Lung (tissue), 12 donors: ENCODE measurements around the gene IPO11. TPM values are rescaled to one million over a fixed set of nuclear protein-coding genes. Genes with fewer than 3 reads are reported as not detected.

Source experiments
- ATAC-seq: fragments of 200-7000 bp; cut with Tn5 transposase; one replicate; pipeline ENCODE4 v1.9.1; 2020; ENCODE audit warnings: moderate number of reproducible peaks; ENCODE audit not compliant: insufficient read depth, low FRiP score
- DNase-seq, 3 donors: peaks; one replicate each; pipeline ENCODE4 v3.0.0-alpha.2; 2013 to 2017
- H3K27ac ChIP-seq, 2 donors: one replicate each; pipeline ENCODE4 v1.5.1; 2013; ENCODE audit warnings: mild to moderate bottlenecking in 2 of 2, moderate library complexity in 2 of 2, control low read depth in 1 of 2, inconsistent platforms in 1 of 2, low read depth in 1 of 2, low read length in 1 of 2
- H3K27me3 ChIP-seq, 3 donors: one replicate each; pipeline ENCODE4 v1.5.1; 2013; ENCODE audit warnings: low read length in 2 of 3; ENCODE audit not compliant: control insufficient read depth in 3 of 3, insufficient read depth in 3 of 3
- H3K36me3 ChIP-seq, 4 donors: one replicate each; pipeline ENCODE4 v1.5.1; 2013; ENCODE audit warnings: low read length in 4 of 4, mild to moderate bottlenecking in 1 of 4, moderate library complexity in 1 of 4; ENCODE audit not compliant: control insufficient read depth in 4 of 4, insufficient read depth in 4 of 4
- H3K4me1 ChIP-seq, 5 donors: one replicate each; pipeline ENCODE4 v1.5.1; 2013; ENCODE audit warnings: low read length in 5 of 5, mild to moderate bottlenecking in 2 of 5, moderate library complexity in 1 of 5; ENCODE audit not compliant: control insufficient read depth in 5 of 5, insufficient read depth in 5 of 5
- H3K4me3 ChIP-seq: one replicate; pipeline ENCODE4 v1.5.1; 2013; ENCODE audit warnings: mild to moderate bottlenecking, control low read depth, moderate library complexity
- H3K9ac ChIP-seq, 2 donors: one replicate each; pipeline ENCODE4 v1.5.1; 2013; ENCODE audit warnings: low read length in 2 of 2, control low read depth in 1 of 2; ENCODE audit not compliant: insufficient read depth in 1 of 2
- H3K9me3 ChIP-seq, 4 donors: one replicate each; pipeline ENCODE4 v1.5.1; 2013; ENCODE audit warnings: low read length in 3 of 4, mild to moderate bottlenecking in 1 of 4, moderate library complexity in 1 of 4; ENCODE audit not compliant: control insufficient read depth in 4 of 4, insufficient read depth in 3 of 4
- WGBS, 2 donors: extraction: QIAGEN DNeasy Blood & Tissue Kit; methylation state at CpG; one replicate each; pipeline ENCODE4 v1.1.7; 2013; 5-methylcytosine and 5-hydroxymethylcytosine counted together
- polyA plus RNA-seq, 2 donors: library from polyadenylated mRNA; stranded (reverse); fragments of 200-250 nt; gene quantifications; one replicate each; pipeline ENCODE4 v1.2.1, GENCODE V29; 2013
- total RNA-seq, 2 donors: library from RNA; depleted of rRNA in 1 of 2; stranded (reverse); fragments of >200 nt in 1 of 2; gene quantifications; one replicate each; pipeline ENCODE4 v1.2.1, GENCODE V29; 2014 to 2021
- TF ChIP-seq, protein P1 (sequence below): IDR thresholded peaks from 2 replicates; pipeline ENCODE4 v1.5.1; 2012; ENCODE audit warnings: mild to moderate bottlenecking; ENCODE audit errors: control extremely low read depth, extremely low read depth
- donor health status: control.
- donor health status: control.
- donor health status: Bipolar disorder and iron deficiency.
- donor health status: healthy.
- donor health status: DM: yes; HTN: yes; CAD: no.

The IPO11 gene
- total and polyA plus RNA-seq, 4 donors: 7.2 to 46.6 (median 25.5) TPM

DNA sequence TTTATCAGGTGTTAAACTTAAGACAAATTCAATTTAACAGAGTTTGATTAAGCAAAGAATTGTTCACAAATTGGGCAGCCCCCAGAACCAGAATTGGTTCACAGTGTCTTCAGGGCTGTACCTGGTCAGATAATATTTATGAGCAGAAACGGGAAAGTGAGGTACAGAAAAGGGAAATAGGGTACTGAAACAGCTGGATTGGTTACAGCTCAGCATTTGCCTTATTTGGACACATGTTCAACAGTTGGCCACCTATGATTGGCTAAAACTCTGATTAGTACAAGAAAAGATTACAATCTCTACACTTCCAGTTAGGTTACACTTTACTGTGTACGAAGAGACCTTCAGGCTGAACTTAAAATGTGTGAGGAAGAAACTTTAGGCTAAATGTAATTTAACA, 184.8 kb downstream of the IPO11 start:
- ATAC-seq (no peak), DNase-seq (no peak)
- Histone ChIP-seq H3K4me1 (no peaks in the 10 kb centered on the region), H3K9me3 (no peaks in the 10 kb centered on the region), H3K27ac (no peak overlapping the region), H3K4me3 (no peak overlapping the region), H3K36me3 (peaks cover 3 to 5% (median 4%) of the 10 kb centered on the region in 4 donors), H3K9ac (no peak overlapping the region), H3K27me3 (no peaks in the 10 kb centered on the region)
- 85 to 89% methylated on average over 2 of the region's 2 CpGs for WGBS, 2 donors
- TF ChIP-seq, protein P1, sequence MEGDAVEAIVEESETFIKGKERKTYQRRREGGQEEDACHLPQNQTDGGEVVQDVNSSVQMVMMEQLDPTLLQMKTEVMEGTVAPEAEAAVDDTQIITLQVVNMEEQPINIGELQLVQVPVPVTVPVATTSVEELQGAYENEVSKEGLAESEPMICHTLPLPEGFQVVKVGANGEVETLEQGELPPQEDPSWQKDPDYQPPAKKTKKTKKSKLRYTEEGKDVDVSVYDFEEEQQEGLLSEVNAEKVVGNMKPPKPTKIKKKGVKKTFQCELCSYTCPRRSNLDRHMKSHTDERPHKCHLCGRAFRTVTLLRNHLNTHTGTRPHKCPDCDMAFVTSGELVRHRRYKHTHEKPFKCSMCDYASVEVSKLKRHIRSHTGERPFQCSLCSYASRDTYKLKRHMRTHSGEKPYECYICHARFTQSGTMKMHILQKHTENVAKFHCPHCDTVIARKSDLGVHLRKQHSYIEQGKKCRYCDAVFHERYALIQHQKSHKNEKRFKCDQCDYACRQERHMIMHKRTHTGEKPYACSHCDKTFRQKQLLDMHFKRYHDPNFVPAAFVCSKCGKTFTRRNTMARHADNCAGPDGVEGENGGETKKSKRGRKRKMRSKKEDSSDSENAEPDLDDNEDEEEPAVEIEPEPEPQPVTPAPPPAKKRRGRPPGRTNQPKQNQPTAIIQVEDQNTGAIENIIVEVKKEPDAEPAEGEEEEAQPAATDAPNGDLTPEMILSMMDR: no peak

DNA sequence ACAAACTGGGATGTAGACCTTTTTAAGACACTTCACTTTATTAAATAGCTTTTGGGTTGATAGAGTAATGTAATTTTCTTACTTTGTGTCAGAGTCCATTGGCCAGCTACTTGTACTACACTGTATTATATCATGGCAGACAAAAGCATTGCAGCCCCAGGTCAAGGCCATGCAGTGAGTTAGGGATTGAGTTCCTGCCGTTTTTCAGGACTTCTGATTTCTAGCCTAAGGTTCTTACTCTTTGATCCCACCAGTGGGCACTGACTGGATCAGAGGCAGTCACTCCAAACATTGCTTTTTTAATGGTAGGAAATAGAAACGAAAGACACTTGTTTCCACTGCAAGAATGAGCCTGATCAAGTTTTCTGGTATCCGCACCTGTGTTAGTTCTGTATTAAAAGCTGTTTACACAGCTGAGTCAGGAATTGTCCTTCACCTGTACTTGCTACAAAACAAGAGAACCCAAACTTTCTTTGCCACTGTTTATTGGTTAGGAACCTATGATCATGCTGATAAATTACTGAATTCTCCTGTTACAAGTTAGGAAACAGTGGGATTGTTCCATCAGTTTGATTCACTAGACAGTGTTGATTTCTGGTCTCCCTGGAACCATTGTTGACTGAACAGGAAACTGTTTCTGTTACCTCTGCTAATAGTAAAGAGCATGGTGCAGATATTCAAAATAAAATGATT, 188.1 kb downstream of the IPO11 start:
- WGBS, 2 donors: 69 to 88% methylated on average over 3 of the region's 3 CpGs
- ATAC-seq: no peak
- H3K9ac ChIP-seq: no peak overlapping the region
- no peak overlapping the region for H3K27ac ChIP-seq
- H3K36me3 ChIP-seq: peaks cover 0 to 6% (median 2%) of the 10 kb centered on the region in 4 donors
- TF ChIP-seq, protein P1: no peak
- no peaks in the 10 kb centered on the region for H3K27me3 ChIP-seq
- H3K9me3 ChIP-seq: no peaks in the 10 kb centered on the region
- no peak overlapping the region for H3K4me3 ChIP-seq
- DNase-seq: peak in 1 of 3 donors; percentile 20
- H3K4me1 ChIP-seq: no peaks in the 10 kb centered on the region

DNA sequence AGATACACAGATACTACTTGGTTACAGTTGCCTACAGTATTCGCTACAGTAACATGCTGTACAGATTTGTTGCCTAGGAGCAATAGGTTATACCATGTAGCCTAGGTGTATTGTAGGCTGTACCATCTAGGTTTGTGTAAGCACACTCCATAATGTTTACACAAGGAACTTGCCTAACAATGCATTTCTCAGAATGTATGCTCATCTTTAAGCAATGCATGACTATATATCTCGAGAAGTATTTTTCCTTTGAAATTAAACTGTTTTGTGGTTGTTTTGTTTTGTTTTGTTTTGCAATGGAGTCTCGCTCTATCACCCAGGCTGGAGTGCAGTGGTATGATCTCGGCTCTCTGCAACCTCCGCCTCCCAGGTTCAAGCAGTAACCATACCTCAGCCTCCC, 191.4 kb downstream of the IPO11 start:
- Histone ChIP-seq H3K4me3 (no peak overlapping the region), H3K27ac (no peak overlapping the region), H3K27me3 (no peaks in the 10 kb centered on the region), H3K4me1 (no peaks in the 10 kb centered on the region), H3K9ac (no peak overlapping the region), H3K36me3 (peaks cover 0 to 6% (median 2%) of the 10 kb centered on the region in 4 donors), H3K9me3 (no peaks in the 10 kb centered on the region)
- WGBS, 2 donors: 98% methylated on average over 5 of the region's 5 CpGs
- no peak for ATAC-seq
- DNase-seq: no peak
- TF ChIP-seq, protein P1: no peak

DNA sequence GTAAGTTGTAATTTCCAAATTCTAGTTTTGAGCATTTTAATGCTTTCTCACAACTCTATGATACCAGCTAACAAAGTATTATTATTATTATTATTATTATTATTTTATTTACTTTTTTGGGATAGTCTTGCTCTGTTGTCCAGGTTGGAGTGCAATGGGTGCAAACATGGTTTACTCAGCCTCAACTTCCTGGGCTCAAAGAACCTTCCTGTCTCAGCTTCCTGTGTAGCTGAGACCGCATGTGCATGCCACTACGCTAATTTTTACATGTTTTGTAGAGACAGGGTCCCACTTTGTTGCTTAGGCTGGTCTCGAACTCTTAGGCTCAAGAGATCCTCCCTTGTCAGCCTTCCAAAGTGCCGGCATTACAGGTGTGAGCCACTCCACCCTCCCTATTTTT, 193.1 kb downstream of the IPO11 start:
- no peaks in the 10 kb centered on the region for H3K4me1 ChIP-seq
- ATAC-seq (no peak), DNase-seq (no peak)
- no peak overlapping the region for H3K27ac ChIP-seq
- no peak overlapping the region for H3K4me3 ChIP-seq
- H3K9me3 ChIP-seq: no peaks in the 10 kb centered on the region
- peaks cover 0 to 13% (median 3%) of the 10 kb centered on the region in 4 donors for H3K36me3 ChIP-seq
- H3K9ac ChIP-seq: no peak overlapping the region
- TF ChIP-seq, protein P1: no peak
- WGBS, 2 donors: 91 to 97% methylated on average over 4 of the region's 4 CpGs
- no peaks in the 10 kb centered on the region for H3K27me3 ChIP-seq
